HG03135 (cell line): Measurements from ENCODE around the gene ANKRD65.
"Not testable (repeated sequence)": the region's sequence is repeated elsewhere in the genome, so short reads cannot be mapped to it uniquely, and the experiment has no call there.

ENCODE experiments used
- ATAC-seq: cut with Tn5 transposase; IDR thresholded peaks from one replicate; pipeline ENCODE4 v1.9.1; 2021; ENCODE audit warnings: mild to moderate bottlenecking, moderate library complexity; ENCODE audit not compliant: unreplicated experiment

Gene ANKRD65

GRCh38 chr1:1430992-1431844 lies 10.1 kb upstream of the ANKRD65 start:
- ATAC-seq, result no peak

GRCh38 chr1:1430114-1430982 lies 9.3 kb upstream of the ANKRD65 start:
- ATAC-seq, result no peak

DNA sequence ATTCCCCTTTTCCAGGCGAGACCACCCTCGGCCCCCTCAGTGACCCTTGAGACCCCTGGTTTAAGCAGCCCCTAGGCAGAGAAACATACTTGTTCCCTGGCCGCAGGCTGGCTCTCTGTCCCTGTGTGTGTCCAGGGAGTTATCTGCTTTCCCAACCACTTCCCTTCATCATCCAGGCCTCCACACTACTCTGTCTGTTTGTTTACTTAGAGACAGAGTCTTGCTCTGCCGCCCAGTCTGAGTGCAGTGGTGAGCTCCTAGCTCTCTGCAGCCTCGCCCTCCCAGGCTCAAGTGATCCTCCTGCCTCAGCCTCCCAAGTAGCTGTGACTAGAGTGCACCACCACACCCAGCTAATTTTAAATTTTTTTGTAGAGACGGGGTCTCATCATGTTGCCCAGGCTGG lies 8.6 kb upstream of the ANKRD65 start:
- ATAC-seq, result no peak

DNA sequence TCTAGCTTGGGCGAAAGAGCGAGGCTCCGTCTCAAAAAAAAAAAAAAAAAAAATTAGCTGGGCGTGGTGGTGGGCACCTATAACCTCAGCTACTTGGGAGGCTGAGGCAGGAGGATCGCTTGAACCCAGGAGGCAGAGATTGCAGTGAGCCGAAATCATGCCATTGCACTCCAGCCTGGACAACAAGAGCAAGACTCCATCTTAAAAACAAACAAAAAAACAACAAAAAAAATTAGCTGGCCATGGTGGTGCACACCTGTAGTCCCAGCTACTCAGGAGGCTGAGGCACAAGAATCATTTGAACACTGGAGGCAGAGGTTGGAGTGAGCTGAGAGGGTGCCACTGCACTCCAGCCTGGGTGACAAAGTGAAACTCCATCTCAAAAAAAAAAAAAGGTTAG lies 7.9 kb upstream of the ANKRD65 start:
- ATAC-seq, result not testable (repeated sequence)

GRCh38 chr1:1428174-1428573 lies 7.1 kb upstream of the ANKRD65 start:
- no peak for ATAC-seq

DNA sequence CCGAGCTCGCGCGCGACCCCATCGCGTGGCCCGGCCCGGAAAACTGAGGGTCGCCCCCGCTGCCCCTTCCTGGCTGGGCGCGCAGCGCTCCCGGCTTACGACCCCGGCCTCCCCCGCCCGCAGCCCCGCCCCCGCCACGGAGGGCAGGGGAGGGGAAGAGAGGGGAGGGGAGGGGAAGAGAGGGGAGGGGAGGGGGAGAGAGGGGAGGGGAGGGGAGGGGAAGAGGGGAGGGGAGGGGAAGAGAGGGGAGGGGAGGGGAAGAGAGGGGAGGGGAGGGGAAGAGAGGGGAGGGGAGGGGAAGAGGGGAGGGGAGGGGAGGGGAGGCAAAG lies 6.7 kb upstream of the ANKRD65 start:
- ATAC-seq, result no peak

GRCh38 chr1:1427106-1427819 lies 6.2 kb upstream of the ANKRD65 start:
- no peak for ATAC-seq

DNA sequence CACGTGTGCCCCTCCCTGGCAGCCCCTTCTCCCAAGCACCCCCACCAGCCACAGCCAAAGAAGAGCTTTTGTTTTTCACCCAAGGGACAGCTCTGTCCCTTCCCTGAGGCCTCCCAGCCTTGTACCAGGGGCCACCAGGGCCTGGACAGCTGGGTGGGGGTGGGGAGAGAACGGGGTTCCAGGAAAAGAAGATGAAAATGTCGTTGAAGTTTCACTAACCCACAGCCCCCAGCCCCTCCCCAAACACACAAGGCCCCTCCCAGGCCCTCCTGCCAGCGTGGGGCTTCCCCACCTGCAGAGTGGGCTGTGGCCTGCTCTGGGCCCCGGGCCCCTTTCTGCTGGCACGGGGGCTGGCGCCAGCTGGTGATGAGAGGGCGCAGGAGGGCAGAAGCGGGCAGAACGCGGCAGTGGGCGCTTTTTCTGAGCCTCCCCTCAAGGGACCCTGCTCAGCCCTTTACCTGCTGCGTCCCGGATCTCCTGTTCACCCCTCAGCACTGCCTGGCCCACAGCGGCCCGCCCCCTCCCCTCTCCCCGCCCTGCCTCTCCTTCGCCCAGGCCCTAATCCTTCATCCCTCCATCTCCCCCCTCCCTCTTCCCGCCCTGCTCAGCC lies 5.5 kb upstream of the ANKRD65 start:
- ATAC-seq, result no peak

DNA sequence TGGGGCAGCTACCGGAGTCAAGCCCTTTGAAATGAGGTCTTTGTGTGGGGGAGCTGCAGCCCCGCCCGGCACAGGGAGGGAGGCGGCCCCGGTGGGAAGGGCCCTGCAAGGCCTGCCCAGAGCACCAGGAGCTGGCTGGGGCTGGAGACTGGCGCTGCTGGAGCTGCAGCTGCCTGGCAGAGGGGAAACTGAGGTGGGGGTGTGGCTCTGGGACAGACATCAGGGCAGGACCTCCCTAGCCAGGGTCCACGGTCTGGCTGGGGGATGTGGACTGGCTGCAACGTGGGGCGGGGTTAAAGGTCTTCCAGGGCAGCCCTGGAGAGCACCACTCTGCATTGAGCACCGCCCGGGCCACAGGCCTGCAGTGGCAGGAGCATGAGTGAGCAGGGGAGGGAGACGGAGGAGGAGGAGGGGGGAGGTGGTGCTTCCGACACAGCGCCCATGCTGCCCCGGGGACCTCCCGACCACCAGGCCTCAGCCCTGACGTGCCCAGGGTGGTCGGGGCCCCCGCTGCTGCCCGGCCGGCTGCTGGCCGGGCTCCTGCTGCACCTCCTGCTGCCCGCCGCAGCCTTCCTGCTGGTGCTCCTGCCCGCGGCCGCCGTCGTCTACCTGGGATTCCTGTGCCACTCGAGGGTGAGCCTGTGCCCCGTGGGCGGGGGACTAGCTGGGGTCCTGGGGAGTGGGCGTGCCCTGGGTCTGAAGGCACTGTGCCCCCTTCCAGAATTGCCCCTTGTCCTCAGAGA lies 4.8 kb upstream of the ANKRD65 start:
- no peak for ATAC-seq

DNA sequence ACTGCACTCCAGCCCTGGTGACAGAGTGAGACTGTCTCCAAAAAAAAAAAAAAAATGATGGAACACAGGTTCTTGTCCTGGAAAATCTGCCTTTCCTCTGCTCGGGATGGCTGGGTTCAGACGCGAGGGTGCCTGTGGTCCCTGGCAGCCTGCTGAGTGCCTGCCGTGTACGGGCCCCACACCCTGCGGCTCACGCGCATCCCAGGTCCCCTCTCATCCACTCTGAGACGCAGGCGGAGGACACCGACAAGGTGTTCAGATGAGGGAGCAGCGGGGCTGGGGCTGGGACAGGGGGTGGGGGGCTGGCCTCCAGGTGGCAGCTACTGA lies 4.3 kb upstream of the ANKRD65 start:
- no peak for ATAC-seq

- ATAC-seq, result no peak
Observed at GRCh38 chr1:1424707-1425106, 3.6 kb upstream of the ANKRD65 start.

- no peak for ATAC-seq
Observed at GRCh38 chr1:1423245-1423597, 2.1 kb upstream of the ANKRD65 start.

- no peak for ATAC-seq
Observed at GRCh38 chr1:1422465-1423244, 1.6 kb upstream of the ANKRD65 start.

- ATAC-seq, result no peak
Observed at GRCh38 chr1:1421907-1422464, 910 bp upstream of the ANKRD65 start.

- no peak for ATAC-seq
Observed at GRCh38 chr1:1420654-1421141, 378 bp downstream of the ANKRD65 start.

- no peak for ATAC-seq
Observed at GRCh38 chr1:1419813-1420653, 1.0 kb downstream of the ANKRD65 start.

- no peak for ATAC-seq
Observed at GRCh38 chr1:1419363-1419812, 1.7 kb downstream of the ANKRD65 start.
